Measurements from ENCODE around the gene KIRREL2.

Gene KIRREL2

GRCh38 chr19:35845215-35846037 is 11.3 kb upstream of the KIRREL2 start:
- no peak for DNase-seq

GRCh38 chr19:35846038-35846668 is 10.6 kb upstream of the KIRREL2 start:
- DNase-seq: no peak

GRCh38 chr19:35847911-35848310 is 8.8 kb upstream of the KIRREL2 start:
- DNase-seq: no peak

GRCh38 chr19:35848486-35848885 is 8.2 kb upstream of the KIRREL2 start:
- no peak for DNase-seq

- DNase-seq: no peak
Observed at GRCh38 chr19:35848919-35849505, 7.7 kb upstream of the KIRREL2 start.

GRCh38 chr19:35851213-35852028 is 5.3 kb upstream of the KIRREL2 start:
- DNase-seq: no peak

GRCh38 chr19:35852029-35852780 is 4.5 kb upstream of the KIRREL2 start, which contains the start of gene NPHS1:
Gene NPHS1, minus strand, starts transcription at chr19:35852504. Its CDS starts 667 bp downstream, at chr19:35851837.
- DNase-seq: no peak

- DNase-seq: no peak
Observed at GRCh38 chr19:35853038-35853756, 3.5 kb upstream of the KIRREL2 start.

GRCh38 chr19:35858311-35858710 is 1.6 kb downstream of the KIRREL2 start:
- no peak for DNase-seq

- no peak for DNase-seq
Observed at GRCh38 chr19:35859414-35859813, 2.7 kb downstream of the KIRREL2 start.

- DNase-seq: no peak
Observed at GRCh38 chr19:35860436-35860817, 3.7 kb downstream of the KIRREL2 start.

- no peak for DNase-seq
Observed at GRCh38 chr19:35860818-35861639, 4.3 kb downstream of the KIRREL2 start.

- DNase-seq: no peak
Observed at GRCh38 chr19:35861640-35862160, 5.0 kb downstream of the KIRREL2 start.

GRCh38 chr19:35862528-35862927 is 5.8 kb downstream of the KIRREL2 start:
- no peak for DNase-seq

- DNase-seq: no peak
Observed at GRCh38 chr19:35863018-35863417, 6.3 kb downstream of the KIRREL2 start.

- peak in 5 of 6 experiments; percentile 12 to 46 (median 32) for DNase-seq
Observed at GRCh38 chr19:35868172-35868822, 11.6 kb downstream of the KIRREL2 start, which contains the start of gene APLP1. Gene APLP1, plus strand, starts transcription at chr19:35868574. Its CDS starts 63 bp downstream, at chr19:35868637.

GRCh38 chr19:35868823-35869326 is 12.2 kb downstream of the KIRREL2 start:
- DNase-seq: no peak

- peak; percentile 51 to 79 (median 72) for DNase-seq
Observed at GRCh38 chr19:35869327-35870123, 12.8 kb downstream of the KIRREL2 start.
